Hematopoietic multipotent progenitor cell treated with erythropoietin and hydrocortisone succinate and interleukin-3 and kit ligand, for 15 days (in vitro differentiated cells): ENCODE data around the gene LAT.
"Not testable (repeated sequence)": the region's sequence is repeated elsewhere in the genome, so short reads cannot be mapped to it uniquely, and the experiment has no call there.

Experiments
- DNase-seq: peaks from one replicate; pipeline ENCODE4 v3.0.0-alpha.2; 2015; ENCODE audit warnings: low spot score

LAT gene

GRCh38 chr16:28977703-28978662 lies 6.9 kb upstream of the LAT start:
- DNase-seq = peak; percentile 23

DNA sequence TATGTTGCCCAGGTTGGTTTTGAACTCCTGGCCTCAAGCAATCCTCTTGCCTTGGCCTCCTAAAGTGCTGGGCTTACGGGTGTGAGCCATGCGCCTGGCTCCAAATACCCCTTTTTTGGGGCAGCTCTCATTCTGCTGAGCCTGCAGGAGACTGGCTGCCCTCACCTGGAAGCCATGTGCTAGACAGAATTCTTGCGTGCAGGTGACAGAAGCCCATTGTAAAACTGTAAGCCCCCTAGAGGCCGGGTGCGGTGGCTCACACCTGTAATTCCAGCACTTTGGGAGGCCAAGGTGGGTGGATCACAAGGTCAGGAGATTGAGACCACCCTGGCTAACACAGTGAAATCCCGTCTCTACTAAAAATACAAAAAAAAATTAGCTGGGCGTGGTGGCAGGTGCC lies 4.5 kb upstream of the LAT start:
- DNase-seq = not testable (repeated sequence)

- DNase-seq = no peak
These were observed 3.9 kb upstream of the LAT start for GRCh38 chr16:28980929-28981328.

- peak; percentile 61 for DNase-seq
These were observed 3.3 kb upstream of the LAT start for GRCh38 chr16:28981517-28981916.

DNA sequence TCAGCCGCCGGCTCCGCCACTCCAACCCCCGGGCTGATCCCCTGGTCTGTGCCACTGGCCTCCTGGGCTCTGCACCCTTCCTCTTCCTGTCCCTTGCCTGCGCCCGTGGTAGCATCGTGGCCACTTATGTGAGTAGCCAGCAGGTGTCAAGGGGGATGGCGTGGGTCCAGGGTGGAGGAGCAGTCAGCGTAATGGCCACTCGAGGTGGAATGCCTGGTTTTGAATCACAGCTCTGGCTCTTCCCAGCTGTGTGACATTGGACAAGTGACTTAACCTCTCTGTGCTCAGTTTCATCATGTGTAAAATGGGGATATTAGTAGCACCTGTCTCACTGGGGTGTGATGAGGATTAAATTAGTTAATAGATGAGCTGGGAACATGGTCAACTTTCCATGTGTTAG lies 2.4 kb upstream of the LAT start:
- DNase-seq = no peak

DNA sequence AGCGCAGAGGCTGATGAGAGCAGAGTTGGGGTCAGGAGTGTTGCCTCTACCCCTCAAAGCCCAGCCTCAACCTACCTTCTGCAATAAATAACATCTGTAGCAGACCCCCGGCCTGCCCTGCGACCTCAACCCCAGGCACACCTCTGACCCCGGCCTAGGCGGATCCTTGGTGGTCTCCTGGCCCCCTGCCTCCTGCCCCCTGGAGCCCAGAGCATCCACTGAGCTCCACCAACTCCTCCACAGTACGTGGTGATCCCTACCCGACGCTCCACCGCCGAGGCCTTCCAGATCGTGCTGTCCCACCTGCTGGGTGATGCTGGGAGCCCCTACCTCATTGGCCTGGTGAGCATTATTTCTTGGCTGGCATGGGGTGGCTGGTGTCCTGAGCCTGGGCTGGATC lies 1.9 kb upstream of the LAT start:
- no peak for DNase-seq

GRCh38 chr16:28983644-28984043 lies 1.2 kb upstream of the LAT start:
- DNase-seq = no peak

DNA sequence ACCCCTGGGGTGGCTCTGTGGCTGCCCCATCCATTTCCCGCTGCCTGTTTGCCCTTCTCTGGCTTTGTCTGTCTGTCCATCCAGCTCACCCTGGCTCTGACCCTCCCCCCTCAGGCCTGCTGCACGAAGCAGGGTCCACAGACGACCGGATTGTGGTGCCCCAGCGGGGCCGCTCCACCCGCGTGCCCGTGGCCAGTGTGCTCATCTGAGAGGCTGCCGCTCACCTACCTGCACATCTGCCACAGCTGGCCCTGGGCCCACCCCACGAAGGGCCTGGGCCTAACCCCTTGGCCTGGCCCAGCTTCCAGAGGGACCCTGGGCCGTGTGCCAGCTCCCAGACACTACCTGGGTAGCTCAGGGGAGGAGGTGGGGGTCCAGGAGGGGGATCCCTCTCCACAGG lies 761 bp upstream of the LAT start:
- no peak for DNase-seq

- DNase-seq = no peak
These were observed 574 bp downstream of the LAT start for GRCh38 chr16:28985211-28986041.

- no peak for DNase-seq
These were observed 1.2 kb downstream of the LAT start for GRCh38 chr16:28986046-28986445.

- DNase-seq = no peak
These were observed 1.6 kb downstream of the LAT start for GRCh38 chr16:28986492-28986891.

- DNase-seq = no peak
These were observed 2.5 kb downstream of the LAT start for GRCh38 chr16:28987170-28987853.

- DNase-seq = no peak
These were observed 4.5 kb downstream of the LAT start for GRCh38 chr16:28989363-28989762.

GRCh38 chr16:28990375-28991040 lies 5.7 kb downstream of the LAT start:
- DNase-seq = no peak

DNA sequence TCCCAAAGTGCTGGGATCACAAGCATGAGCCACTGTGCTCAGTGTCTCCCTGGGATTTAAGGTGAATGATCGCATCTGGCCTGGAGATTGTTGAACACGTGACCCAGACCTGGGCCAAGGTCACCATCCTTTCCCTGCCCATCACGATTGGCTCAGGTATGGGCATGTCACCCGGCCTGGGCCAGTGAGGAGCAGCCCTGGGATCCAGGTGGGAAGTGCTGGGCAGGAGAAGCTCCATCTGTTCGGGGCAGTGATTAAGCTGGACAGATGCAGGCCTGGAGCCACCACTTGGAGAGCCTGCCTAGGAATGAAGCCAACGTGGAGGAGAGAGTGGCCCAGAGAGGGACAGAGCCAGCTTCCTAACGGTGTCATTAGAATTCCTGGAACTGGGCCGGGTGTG lies 6.8 kb downstream of the LAT start:
- DNase-seq = no peak

DNA sequence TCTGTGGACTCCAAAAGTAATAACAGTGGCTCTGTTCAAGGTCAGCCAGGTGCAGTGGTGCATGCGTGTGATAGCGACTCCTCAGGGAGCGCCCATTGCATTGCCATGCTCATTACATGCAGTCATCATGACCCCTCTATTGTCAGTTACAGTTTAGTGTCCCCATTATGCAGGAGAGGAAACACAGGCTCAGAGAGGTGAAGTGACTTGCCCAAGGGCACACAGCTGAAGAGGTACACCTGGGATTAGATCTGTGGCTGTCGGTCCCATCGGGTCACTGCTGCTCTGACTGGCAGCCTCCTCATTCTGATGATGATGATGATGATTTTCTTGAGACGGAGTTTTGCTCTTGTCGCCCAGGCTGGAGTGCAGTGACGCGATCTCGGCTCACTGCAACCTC lies 7.6 kb downstream of the LAT start:
- no peak for DNase-seq

- no peak for DNase-seq
These were observed 14.0 kb downstream of the LAT start for GRCh38 chr16:28998837-28999236.

DNA sequence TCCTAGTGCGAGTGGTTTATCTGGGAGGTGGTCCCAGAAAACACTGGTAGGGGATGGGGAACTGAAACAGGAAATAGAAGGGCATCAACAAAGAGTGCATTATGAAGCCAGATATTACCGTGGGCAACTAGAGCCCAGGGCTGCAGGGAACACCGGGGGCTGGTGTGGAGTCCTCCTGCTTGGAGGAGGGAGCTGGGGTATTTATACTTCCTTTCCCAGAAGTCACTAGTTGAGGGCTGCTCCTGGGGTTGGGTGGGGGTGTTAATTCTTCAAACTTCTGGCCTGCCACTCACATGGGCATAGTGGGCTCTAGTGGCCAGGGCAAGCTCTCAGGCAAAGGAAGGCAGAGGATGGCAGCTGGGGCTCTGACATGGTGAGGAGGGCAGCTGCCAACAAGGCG lies 14.7 kb downstream of the LAT start:
- no peak for DNase-seq

DNA sequence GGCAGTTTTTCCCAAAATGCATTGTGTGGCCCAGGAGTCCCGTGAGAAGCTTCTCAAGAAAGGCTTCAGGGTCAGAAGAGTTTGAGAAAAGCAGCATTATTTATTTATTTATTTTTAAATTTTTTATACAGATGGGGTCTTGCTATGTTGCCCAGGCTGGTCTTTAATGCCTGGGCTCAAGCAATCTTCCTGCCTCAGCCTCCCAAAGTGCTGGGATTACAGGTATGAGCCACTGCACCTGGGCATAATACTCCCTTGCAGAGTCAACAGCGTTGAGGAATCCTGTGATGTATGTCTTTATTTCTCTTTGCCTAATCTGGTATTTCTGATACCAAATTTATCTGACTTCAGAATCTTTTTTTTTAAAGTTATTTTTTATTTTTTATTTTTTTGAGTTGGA lies 15.2 kb downstream of the LAT start:
- DNase-seq = no peak

GRCh38 chr16:29004496-29005139 lies 19.8 kb downstream of the LAT start:
- not testable (repeated sequence) for DNase-seq
